H4 (cell line): Measurements from ENCODE around the gene SIRT2. TPM values are rescaled to one million over a fixed set of nuclear protein-coding genes. Genes with fewer than 3 reads are reported as not detected.
"Not testable (repeated sequence)": the region's sequence is repeated elsewhere in the genome, so short reads cannot be mapped to it uniquely, and the experiment has no call there.

Source experiments
- DNase-seq: peaks from one replicate; pipeline ENCODE4 v3.0.0-alpha.2; 2015; ENCODE audit warnings: low spot score
- total RNA-seq: library from RNA; depleted of rRNA; stranded (reverse); fragments of >200 nt; shearing (Covaris generic); gene quantifications from 2 replicates; pipeline ENCODE4 v1.2.3, GENCODE V29; 2014; rRNA removed

Gene SIRT2
- total RNA-seq: 64.6 and 74.6 TPM in 2 replicates

DNA sequence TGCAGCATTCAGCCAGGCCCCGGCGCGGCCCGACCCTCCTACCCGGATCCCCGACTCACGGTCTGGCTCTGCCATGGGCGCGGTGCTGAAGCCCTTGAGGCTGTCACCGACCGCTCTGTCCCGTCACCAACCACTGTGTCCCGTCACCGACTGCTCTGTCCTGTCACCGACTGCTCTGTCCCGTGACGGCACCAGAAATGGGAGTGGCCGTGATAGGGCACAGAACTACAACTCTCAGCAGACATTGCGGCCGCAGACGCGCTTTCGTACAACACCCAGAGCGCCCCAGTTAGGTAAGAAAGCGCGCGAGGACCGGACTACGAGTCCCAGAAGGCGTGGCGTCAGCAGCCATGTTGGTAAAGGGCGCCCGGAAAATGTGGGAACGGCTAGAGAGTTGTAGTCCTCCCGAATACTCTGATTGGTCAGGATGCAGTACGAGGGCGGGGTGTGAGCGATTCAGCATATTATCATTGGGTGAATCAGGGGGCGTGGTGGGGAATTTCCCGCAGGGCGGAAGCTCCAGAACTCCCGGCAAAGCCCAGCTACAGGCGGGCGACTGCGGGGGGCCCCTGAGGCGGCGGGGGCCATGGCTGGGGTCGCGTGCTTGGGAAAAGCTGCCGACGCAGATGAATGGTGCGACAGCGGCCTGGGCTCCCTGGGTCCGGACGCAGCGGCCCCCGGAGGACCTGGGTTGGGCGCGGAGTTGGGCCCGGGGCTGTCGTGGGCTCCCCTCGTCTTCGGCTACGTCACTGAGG is at the start of gene SIRT2, which contains the start of gene NFKBIB:
Gene SIRT2 (minus strand): TSS at position 172 of the 755 bp plus-strand sequence. CDS start 97 bp downstream, at position 75.
Gene NFKBIB (plus strand): TSS at position 523 of the 755 bp plus-strand sequence. CDS start 64 bp downstream, at position 587.
- DNase-seq: peak; percentile 100

DNA sequence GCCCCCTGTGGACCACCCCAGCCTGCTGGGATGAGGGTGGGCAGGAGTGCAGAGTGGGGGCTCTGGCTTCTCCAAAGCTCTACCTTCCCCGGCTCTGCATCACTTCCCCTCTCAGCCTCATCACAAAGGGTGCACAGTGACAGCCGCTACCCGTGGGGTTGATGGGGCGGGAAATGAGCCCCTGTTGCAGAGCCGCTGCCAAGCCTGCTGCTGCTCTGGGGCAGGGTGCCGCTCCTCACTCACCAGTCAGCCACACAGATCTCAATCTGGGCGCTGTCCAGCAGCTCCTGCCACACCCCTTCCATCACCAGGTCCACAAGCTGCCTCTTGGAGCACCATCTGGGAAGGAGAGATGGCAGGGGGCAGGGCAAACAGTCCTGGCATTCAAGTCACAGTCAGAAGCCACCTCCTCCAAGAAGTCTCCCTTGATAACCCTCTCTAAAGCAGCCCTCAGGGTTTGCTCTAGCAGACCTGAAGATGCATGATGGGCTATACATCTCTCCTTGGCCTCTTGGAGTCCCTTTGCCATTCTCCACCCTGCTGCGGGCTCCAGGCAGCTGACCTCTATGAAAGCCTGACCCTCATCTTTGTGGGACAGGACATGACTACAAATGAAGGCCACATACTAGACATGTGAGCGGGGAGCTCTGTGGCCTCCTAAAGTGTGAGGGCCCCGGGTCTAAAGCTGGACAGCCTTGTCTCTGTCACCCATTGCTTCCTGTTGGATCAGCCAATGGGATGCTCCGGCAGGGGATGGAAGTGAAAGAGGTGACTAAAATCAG is 47.0 kb upstream of the SIRT2 start:
- DNase-seq: no peak

DNA sequence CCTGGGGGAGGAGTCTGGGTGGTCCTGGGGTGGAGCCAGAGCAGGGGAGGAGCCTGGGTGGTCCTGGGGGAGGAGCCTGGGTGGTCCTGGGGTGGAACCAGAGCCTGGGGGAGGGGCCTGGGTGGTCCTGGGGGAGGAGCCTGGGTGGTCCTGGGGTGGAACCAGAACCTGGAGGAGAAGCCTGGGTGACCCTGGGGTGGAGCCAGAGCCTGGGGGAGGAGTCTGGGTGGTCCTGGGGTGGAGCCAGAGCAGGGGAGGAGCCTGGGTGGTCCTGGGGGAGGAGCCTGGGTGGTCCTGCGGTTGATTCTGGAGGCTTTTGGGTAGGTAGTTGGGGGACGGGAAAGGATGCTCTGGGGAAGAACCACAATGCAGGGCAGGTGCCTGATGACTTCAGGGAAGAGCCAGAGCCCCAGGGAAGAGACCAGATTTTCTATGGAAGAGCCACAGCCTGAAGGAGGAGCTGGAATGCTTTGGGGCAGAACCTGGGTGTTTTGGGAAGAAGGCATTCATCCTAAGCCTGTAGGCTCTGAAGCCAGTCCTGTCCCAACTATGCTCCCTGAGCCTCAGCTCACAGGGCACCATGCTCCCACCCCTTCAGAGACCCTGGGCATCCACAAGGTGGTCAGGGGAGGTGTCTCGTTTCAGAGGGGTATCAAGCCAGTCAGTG is 46.3 kb upstream of the SIRT2 start:
- no peak for DNase-seq

DNA sequence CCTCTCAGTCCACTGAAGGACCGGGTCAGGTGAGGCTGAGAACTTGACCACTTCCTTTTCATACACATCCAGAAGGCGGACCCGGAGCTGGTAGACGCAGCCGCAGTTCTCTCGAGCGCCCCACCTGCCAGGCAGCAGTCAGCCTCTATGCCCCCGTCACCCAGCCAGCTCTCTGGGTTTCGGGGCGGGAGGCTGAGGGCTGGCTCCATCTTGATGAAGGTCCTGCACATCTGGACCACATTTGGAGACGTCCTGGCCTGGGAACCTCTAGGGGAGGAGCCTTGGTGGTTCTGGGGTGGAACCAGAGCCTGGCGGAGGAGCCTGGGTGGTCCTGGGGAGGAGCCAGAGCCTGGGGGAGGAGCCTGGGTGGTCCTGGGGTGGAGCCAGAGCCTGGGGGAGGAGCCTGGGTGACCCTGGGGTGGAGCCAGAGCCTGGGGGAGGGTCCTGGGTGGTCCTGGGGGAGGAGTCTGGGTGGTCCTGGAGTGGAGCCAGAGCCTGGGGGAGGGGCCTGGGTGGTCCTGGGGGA is 45.6 kb upstream of the SIRT2 start:
- DNase-seq: no peak

DNA sequence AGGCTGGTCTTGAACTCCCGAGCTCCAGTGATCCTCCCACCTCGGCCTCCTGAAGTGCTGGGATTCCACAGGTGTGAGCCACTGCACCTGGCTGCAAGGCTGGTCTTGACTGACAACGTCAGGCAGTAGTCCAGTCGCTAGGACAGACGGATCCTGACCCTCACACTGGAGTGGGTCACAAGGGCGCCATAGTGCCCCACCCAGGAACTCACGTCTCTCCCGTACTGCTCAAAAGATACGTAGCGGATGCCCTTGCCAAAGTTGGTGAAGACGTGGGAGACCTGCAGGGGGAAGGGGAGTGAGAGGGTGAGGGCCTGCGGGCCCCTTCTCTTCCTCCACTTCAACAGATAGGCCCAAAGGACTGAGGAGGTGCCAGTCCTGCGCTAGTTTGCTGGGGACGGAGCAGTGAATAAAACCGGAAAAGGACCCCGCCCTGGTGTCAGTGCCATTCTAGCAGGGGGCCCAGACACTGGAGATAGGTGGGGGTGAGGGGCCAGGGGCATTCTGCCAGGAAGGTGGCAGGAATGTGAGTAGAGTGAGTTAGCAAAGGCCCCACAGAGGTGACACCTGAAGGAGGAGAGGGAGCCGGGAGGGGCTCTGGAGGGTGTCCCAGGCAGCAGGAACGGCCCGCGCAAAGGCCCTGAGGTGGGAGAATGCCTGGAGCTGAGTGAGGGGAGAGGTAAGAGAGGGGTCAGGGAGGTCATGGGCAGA is 43.2 kb upstream of the SIRT2 start:
- DNase-seq: no peak

DNA sequence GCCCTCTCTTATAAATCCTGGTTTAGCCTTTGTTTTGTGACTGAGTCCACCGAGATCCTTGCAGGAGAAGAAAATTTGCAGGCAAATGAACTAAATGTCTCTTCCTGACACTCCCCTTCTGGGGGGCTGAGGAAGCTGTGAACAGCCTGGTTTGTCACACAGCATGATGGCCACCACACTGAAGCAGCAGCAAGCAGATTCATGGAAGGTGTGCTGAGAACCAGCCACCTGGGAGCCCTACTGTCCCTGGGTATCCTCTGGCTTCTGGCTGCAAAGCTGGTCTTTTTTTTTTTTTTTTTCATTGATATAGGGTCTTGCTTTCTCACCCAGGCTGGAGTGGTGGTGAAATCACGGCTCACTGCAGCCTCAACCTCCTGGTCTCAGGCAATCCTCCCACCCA is 42.6 kb upstream of the SIRT2 start:
- DNase-seq: no peak

DNA sequence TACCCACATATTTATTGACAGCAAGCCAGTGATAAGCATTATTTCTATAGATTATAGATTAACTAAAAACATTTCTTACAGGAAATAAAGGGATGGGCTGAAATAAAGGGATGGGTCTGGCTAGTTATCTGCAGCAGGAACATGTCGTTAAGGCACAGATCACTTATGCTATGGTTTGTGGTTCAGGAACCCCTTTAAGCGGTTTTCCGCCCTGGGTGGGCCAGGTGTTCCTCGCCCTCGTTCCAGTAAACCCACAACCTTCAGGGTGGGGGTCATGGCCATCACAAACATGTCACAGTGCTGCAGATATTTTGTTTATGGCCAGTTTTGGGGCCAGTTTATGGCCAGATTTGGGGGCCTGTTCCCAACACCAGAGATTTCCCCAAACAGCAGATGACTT is 42.0 kb upstream of the SIRT2 start:
- DNase-seq: not testable (repeated sequence)

DNA sequence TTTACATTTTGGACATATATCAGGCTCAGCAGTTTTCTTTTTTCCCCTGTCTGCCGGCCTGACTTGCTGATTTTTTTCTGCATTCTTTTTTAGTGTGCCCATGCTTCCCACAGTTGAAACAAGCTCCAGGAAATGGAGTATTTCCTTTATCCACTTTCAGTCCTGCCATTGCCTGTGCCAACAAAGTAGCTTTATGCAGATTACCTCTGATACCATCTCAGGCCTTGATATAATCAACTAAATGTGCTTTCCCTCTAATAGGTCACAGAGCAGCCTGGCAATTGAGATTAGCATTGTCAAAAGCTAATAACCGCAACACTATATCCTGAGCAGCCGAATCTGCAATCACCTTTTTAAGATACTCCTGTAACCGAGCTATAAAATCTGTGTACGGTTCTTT is 40.5 kb upstream of the SIRT2 start:
- no peak for DNase-seq

DNA sequence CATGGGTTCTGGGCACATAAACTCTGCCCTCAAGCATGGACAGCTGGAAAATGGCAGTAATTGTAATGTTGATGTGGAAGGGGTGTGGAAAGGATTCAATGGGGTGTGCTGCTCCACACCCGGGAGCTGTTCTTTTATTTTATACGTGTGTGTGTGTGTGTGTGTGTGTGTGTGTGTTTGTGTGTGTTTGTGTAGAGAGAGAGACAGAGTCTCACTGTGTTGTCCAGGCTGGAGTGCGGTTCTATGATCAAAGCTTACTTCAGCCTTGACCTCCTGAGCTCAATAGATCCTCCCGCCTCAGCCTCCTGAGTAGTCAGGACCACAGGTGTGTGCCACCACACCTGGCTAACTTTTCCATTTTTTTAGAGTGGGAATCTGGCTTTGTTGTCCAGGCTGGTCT is 34.1 kb upstream of the SIRT2 start:
- DNase-seq: no peak

DNA sequence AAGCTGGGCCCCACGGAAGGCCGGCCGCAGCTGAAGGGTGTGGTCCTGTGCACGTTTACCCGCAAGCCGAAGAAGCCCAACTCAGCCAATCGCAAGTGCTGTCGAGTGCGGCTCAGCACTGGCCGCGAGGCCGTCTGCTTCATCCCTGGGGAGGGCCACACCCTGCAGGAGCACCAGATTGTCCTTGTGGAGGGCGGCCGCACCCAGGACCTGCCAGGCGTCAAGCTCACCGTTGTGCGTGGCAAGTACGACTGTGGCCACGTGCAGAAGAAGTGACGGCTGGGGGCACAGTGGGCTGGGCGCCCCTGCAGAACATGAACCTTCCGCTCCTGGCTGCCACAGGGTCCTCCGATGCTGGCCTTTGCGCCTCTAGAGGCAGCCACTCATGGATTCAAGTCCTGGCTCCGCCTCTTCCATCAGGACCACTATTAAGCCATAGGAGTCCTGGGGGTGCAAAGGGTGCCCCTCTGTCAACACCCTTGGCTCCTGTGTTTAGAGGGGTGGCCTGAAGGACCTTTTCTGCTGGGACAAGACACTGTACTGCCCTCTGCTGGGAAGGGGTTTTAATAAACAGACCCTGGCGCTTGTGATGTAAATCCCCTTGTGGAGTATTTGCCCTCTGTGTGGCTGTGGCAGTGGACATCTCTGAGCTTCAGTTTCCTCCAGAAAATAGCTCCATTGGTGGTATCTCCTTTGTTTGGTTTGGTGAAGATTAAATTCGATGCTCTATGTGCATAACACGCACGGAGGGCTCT is 33.2 kb upstream of the SIRT2 start:
- peak; percentile 60 for DNase-seq

- DNase-seq: no peak
Observed at GRCh38 chr19:38931521-38931793, 32.0 kb upstream of the SIRT2 start.

GRCh38 chr19:38930776-38931520 is 31.5 kb upstream of the SIRT2 start, which contains the start of gene MRPS12:
Gene MRPS12 (plus strand): TSS chr19:38930944. CDS start chr19:38931295, 351 bp downstream.
- DNase-seq: peak; percentile 100

GRCh38 chr19:38929929-38930775 is 30.7 kb upstream of the SIRT2 start, which contains the start of gene SARS2:
Gene SARS2 (minus strand): TSS chr19:38930763. CDS start chr19:38930736, 27 bp downstream.
- DNase-seq: peak; percentile 97

GRCh38 chr19:38928391-38929001 is 29.1 kb upstream of the SIRT2 start:
- DNase-seq: no peak

DNA sequence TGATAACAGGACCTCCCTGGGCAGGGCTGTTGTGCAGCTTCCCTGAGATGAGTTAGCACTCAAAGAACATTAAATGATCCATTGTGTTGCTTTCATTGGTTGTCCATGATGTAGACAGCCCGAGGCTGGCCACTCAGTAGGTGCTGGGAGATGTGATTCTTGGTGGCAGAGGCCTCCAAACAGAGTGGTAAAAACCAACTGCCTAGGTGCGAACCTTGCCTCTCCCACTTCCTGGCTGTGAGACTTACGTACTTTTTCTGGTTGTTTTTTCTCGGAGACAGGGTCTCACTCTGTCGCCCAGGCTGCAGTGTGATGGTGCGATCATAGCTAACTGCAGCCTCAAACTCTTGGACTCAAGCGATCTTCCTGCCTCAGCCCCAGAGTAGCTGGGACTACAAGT is 25.0 kb upstream of the SIRT2 start:
- DNase-seq: no peak

GRCh38 chr19:38922482-38922881 is 23.1 kb upstream of the SIRT2 start:
- no peak for DNase-seq

DNA sequence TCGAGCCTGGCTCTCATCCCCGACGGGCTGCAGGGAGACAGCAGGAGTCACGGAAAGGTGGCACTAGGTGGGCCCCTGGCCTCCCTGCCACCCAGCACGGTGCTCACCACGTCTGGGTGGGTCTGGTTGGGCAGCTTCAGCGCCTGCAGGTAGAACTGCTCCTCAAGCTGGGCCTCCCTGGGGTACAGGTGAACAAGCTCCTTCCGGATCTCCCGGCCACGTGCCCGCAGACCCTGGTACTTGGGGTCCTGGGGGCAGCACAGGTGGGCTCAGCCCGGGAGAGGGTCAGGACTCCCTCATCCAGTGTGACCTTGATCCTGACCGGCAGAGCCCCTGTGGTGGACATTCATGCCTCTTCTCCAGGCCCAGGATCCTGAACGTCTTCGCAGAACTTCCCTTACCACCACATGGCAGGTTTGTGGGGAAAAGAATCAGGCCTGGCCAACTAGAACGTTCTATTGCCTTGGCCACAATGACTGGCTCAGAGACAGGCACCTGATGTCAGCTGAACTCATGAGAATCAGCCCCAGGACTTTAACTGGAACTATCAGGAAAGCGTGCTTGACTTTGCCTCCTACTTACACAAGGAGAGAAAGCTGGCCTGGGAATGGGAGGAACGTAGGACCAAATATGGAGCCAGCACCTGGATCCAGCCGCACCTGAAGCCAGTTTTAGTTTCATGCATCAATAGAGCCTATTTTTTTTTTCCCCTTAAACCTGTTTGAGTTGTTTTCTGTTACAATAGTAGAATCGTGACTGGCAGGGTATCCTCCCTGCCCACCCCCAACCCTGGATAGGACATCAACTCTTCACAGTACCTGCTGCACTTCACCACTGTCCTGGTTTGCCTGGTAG is 22.2 kb upstream of the SIRT2 start:
- no peak for DNase-seq
